AG20443 (cell line): ENCODE data around the gene SLC24A5.

Source experiments
- DNase-seq: peaks from one replicate; pipeline ENCODE4 v3.0.0; 2012; ENCODE audit warnings: low spot score, mixed read lengths

SLC24A5 gene

DNA sequence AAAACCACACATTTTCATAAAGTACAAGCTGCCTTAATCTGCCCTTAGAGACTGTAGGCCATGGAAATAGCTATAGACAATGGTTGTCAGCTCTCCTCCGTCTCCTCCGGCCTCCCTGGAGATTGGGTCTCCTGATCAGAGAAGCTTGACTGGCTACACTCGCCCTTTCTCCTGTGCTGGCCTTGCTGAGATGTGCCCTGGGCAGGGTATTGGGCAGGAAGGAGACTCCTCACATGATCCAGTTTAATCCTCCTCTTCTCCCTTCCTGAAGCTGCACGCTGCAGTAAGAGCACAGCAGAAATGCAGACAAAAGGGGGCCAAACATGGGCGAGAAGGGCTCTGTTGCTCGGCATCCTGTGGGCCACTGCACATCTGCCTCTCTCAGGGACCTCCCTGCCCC is at the start of gene SLC24A5:
SLC24A5 (plus strand) TSS at position 246 of the 400 bp plus-strand sequence; CDS start at position 301, 55 bp downstream.
- DNase-seq = no peak

DNA sequence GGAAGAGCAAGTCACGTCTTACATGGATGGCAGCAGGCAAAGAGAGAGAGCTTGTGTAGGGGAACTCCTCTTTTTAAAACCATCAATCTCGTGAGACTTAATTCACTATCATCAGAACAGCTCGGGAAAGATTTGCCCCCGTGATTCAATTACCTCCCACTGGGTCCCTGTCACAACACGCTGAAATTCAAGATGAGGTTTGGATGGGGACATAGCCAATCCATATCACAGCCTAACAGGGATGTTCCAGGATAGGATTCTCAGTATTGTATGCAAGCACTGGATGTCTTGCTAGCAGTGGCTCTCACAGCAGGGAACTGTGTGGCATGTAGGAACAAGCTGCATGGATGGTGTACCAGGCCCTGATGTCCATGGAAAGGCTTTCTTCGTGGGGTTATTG is 47.8 kb upstream of the SLC24A5 start:
- no peak for DNase-seq

DNA sequence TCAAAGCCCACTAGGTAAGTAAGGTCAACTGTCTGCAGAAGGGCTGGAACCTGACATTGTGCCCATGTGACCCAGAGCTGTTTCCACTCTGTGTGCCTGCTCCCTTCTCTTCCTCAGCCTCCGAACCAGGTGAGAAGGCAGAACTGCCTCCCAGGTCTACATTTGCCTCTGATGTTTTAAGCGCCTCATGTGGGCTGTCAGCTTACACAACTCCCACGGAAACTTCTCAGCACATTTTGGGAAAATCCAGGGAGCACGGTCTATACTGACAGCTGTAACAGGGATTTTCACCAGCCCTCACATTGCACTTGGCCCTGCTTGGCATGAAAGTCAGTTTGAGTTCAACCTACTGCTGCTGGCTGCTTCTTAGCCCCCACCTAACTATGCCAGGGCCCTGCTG is 46.9 kb upstream of the SLC24A5 start:
- no peak for DNase-seq

DNA sequence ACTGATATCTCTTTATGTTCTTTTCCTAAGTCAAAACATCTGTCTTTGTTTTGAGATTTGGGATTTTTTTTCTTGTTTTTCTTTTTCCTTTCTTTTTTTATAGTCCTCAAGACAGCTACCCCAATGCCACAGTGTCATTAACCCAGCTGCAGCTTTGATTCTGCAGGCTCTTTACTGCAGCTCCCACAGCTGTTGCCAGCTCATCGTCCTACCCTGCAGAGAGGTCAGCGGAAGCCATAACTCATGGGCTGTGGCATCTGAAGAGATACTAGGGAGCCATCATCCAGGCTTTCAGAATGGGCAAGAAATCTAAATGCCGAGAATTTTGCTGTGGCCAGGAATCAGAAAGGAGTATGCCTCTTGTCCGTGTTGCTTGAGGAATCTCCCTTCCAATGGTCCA is 44.3 kb upstream of the SLC24A5 start:
- DNase-seq = no peak

DNA sequence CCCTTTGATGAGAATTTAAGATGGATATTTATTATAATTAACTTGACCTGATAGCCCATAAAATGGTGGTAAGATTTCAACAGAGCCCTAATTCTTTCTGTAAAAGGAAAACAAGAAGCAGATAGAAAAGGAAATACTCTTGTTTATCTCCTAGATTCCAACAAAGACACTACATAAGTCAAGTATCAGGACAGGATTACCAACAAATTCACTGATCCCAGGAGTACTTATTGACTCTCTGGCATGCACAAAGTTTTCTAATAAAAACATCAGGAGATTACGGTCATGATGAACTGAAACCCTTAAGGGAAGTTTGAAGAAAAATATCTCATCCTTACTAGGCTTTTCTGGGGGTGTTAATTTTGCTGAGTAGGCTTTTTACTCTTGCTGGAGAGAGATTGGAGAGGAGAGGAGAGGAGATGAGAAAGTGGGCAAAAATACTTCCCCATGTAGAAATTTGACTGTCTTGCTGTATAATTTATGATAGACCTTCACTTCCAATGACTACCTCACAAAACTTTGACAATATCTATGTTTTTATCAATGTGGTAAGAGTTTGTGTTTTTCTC is 43.1 kb upstream of the SLC24A5 start:
- DNase-seq = no peak

DNA sequence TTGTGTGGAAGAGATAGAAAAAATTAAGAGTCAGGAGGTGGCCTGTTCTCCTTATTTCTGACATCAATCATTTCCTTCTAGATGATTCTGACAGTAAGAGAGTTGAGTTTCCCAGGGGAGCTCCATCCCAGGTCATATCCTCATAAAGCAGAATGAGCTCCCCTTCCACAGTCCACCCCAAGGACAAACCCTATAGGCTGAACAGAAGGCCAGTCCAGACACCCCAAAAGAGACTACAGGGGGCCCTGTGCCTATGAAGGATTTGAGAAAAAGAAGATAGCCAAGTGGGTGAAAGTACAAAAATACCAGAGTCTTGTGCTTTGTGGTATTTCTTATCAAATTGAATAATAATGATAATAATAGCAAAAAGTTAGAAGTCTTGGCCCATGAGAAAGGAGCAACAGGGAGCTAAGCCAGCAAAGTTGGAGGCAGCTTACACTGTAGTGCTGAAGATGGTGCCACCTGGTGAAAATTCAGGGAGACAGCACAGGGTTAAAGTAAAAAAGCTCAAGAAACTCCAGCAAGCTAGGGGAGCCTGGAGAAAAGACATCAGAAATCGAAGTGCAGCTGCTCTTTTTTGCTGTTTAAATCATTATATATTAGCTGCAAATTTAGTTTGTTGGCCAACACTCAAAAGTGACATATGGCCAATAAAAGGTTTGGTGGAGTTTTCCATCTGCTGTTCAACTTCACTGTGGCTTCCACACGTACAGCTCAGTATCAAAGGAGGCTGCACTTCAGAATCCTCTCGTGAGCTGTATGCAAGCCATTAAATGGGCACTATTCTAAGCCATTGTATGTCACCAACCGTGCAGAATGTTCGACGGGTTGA is 35.8 kb upstream of the SLC24A5 start:
- DNase-seq = no peak

DNA sequence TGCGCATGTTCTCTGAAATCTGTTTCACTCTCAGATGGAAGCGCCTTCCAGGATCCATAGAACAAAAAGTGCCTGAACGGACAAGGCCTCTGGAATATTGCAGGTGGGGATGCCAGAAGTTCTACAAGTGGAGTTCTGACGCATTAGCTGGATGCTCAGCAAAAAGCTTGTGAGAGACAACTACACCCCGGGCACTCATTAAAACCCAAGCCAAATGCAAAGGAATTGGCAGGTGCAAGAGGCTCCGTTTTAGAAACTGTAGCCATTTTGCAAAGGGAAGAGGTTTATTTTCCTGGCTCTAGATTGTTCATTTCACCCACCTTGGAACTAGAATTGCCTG is 35.2 kb upstream of the SLC24A5 start:
- DNase-seq = no peak

DNA sequence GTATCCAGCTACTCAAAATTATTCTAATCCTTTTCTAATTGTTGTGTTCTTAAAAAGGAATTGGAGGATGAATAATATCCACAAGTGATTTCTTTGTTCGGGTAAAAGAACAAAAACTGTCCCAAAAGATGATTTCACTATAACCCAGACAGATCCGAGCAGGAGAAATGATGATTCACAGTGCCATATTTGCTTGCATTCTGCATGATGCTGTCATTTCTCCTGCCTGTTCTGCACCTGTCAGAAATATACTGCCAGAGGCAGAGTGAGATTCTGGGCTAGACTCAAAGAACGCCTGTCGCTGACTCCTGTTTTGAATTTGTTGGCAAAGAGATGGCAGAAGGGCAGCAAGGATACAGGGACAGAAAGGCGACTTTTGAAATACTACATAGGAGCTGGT is 34.7 kb upstream of the SLC24A5 start:
- no peak for DNase-seq

DNA sequence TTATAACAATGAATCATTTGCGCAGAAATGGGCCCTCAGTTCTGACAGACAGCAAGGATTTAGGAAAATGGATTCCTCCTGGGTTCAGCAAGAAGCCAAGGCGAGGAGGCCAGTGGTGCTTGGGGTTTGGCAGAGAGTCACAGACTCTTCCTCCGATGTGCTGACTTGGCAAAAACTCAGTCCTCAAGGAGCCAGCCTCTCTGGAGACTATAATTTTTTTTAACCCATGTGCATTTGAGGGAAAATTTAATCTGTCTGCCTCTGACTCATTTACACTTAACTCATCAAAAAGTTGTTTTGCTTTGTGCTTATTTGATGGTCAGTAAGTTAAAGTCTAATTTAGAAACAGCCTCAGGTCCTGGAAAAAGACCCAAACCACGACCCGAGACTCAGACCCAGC is 34.2 kb upstream of the SLC24A5 start:
- DNase-seq = peak; percentile 21

DNA sequence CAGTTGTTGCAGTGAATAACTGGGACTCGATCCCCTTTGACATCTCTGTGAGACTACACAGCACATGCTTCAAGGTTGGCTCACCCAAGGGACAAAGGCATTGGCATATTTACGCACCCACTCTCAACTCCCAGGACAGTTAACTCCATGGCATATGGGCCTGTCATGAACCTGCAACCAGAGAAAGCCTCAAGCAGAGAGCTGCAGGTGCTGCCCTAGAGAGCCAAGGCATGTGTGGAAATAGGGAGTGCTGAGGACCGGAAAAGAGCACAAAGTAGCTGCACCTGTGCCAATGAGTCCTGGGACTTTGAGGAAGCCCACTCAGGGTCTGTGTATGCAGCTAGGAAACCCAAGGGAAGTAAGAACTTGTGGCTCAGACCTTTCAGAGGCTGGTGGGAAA is 32.9 kb upstream of the SLC24A5 start:
- no peak for DNase-seq

DNA sequence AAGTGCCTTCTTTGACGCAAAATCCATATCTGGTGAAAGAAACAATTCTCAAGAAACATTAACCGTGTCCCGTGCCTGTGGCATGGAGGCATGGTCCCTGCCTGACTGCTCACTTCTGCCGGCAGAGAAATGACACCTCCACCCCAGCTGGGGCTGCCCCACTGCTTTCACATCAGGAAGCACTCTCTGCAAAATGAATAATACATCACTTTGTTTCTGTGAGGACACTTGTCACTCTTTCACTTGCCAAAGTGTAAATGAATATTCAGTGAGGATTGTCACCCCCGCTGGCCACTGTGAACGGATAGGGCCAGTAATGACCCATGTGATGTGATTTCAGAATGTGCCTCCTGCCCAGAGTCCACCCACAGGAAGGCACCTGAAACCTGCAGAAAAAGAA is 31.1 kb upstream of the SLC24A5 start:
- DNase-seq = no peak

DNA sequence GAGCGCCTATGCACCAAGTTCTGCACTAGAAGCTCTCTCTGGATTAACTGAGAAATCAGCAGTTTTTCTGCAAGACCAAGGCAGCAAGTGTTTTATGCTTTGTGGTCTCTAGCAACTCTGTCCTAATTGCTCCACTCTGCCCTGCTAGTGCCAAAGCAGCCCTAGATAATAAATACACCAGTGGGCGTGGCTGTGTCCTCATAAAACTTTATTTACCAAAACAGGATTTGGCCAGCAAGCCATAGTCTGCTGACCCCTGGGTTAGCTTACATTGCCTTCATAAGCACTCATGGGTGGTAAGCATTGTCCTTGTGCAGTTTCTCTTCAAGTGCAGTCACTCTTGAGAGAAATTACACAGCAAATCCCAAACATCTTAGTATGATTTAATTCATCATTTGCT is 30.7 kb upstream of the SLC24A5 start:
- no peak for DNase-seq

DNA sequence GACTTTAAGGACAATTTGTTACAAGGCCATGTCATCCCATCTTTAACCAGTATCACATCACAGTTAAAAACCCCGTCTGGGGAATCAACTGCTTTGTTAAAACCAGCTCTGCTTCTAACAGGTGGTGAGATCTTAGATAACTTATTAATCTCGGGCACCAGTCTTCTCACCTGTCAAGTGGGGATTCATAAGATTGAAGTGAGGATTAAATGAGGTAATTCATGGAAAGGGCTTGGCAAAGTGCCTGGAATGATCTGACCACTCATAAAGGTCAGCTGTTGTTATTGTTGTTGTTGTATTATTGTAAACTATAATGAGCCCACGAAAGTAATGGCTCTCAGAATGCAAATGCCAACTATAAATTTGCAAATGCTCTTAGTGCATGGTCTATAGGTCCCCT is 30.1 kb upstream of the SLC24A5 start:
- no peak for DNase-seq

DNA sequence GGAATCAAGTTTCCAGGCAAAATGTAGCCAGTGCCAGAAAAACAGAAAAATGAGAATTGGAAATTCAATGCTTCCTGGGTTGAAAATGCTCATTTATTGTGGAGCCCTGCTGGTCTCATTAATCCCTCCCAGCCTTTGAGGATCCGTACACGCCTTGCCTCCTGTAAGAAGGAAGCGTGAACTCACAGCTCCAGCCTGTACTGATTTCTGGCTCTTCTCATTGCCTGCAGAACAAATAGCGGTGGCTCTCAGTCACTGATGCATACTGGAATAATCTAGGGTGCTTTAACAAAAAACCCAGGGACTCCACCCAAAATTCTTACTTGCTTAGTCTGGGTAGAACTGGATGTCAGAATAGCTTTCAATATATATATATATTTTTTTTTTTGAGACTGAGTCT is 29.3 kb upstream of the SLC24A5 start:
- DNase-seq = no peak

DNA sequence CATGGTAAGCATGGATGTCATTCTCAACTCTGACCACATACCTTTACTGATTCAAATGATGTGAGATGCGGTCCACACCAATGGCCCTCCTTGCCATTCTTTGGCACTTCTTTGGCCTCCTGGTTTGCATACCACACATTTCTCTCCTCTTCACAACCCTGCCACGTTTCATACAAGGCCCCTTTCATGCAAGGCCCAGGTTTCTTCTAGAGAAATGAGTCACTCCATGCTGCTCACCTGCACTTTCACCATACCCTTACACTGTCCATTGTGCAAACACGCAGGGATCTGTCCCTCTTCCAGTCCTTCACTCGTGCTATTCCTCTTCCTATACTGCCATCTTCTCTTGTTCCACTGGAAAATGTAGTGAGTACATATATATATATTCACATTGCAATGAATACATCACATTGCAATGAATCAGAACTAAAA is 24.4 kb upstream of the SLC24A5 start:
- no peak for DNase-seq

DNA sequence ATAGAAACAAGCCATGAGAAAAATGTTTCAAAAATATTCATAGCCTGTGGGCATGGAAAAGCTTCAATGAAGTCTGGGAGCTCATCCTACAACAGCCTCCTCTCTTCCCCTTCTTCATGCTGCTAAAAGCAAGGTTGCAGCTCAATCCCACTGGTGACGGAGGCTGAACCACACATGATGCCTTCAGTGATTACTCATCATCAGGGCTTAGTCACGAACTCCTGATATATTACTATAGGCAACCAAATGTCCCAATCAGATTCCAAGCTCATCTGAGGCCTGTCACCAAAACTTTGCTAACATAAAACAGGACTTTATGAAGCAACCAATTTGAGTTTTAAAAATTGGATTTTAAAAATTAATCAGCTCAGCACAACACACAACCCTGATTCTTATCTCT is 24.0 kb upstream of the SLC24A5 start:
- peak; percentile 73 for DNase-seq

DNA sequence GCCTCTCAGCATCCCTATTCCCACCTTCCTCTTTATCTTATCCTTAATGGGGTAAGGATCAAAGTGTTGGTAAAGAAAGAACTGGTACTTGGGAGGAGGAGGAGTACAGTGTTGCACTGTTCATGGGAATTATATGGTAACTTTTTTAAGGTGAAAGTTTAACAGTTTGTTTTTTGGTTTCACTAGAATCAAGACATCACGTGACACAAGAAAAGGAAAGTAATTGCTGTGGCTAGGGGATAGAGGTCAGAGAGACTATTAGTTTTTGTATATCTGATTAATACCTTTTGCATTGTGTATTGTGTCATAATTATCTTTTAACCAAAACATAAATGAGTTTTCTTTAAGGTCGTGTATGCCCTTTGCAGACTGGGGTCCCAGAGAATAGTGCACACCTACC is 23.5 kb upstream of the SLC24A5 start:
- DNase-seq = no peak

DNA sequence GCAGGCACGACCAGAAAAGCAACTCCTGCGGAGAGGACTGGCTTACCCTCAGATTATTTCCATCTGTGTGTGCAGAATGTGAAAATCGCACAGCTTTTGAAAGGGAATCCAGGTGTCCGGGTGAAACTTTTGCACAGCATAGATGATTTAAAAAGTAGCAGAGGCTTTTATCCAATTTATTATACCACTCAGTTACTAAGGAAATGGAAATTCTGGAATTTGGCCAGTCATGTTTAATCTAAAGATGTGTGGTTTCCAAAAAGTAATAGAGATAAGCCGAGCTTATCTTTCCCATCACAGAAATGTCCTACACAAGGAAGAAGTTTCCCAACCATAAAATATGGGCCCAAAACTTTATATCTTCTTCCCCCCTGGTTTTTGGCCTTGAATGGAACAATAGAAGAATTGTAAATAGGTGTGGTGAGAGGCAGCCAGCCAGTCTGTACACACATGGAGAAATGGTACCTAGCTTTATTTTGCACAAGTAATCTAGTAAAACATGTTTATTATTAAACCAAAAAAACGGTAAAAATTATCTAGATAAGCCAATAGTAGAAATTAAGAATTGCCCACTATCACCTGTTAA is 19.3 kb upstream of the SLC24A5 start:
- DNase-seq = no peak

DNA sequence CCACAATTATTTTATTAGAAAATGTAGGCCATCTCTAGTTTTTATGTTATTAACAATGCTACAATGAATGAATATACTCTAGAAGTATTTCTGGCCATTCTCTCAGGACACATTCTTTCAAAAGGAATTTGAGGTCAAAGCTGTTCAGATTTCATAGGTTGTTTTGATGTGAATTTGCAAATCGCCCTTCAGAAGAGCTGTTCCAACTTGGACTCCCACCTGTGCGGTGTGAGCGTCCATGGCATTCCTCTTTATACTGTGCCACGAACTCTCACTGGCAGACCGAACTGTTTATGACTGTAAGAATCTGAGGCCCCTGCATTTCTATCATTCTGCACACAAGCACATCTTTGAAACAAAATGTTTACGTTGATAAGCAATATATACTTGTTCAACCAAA is 18.6 kb upstream of the SLC24A5 start:
- DNase-seq = no peak

DNA sequence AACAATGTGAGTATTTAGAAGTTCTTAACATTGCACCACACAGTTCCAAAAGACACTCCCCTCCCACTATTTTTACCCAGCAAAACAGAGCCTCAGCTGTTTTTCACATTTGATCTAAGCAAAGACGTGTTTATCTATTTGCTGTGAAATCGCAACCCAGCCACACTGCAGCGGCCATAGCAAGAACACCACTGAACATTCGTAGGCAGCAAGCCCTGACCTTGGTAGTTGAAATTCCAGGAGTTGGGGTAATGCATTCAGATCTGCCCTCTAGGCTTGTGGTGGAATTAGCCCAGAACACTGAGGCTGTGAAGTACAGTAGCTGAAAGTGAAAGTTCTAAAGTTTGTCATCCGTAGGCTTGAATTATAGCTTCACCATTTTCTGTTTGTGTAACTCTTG is 17.1 kb upstream of the SLC24A5 start:
- DNase-seq = no peak

DNA sequence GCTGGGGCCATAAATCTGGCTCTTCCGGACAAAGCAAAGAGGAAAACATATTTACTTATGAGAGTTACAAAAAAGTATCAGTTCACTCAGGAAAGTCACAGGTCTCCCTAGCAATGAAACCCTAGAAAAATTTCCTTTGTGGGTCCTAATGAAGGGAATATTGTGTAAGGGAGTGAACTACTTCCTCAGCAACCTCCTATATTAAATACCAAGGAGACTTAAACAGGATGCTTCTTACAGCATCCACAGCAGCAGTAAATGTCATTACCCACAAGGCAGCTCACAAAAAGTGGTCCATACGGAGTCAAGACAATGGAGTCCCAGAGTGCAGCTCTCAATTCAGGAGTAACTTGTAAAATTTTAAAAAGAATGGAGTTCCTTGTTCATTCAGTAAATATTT is 14.9 kb upstream of the SLC24A5 start:
- DNase-seq = no peak

DNA sequence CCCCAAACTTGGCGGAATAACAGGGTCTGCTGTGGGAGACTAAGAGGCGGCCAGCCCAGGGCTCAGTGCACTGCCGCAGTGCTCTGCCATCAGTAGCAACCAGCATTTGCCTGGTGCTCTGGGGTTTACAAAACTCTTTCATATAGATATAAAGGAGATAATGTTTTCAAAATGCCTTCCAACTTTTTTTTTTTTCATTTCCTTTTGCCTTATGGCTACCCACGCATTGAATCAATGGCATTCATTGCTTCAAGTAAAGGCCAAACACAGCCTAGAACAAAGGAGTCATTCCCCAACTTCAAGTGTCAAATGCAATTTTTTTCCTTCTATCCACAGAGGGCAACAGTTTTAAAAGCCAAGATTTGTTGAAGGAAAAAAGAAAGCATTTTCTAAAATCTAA is 11.6 kb upstream of the SLC24A5 start:
- DNase-seq = no peak

DNA sequence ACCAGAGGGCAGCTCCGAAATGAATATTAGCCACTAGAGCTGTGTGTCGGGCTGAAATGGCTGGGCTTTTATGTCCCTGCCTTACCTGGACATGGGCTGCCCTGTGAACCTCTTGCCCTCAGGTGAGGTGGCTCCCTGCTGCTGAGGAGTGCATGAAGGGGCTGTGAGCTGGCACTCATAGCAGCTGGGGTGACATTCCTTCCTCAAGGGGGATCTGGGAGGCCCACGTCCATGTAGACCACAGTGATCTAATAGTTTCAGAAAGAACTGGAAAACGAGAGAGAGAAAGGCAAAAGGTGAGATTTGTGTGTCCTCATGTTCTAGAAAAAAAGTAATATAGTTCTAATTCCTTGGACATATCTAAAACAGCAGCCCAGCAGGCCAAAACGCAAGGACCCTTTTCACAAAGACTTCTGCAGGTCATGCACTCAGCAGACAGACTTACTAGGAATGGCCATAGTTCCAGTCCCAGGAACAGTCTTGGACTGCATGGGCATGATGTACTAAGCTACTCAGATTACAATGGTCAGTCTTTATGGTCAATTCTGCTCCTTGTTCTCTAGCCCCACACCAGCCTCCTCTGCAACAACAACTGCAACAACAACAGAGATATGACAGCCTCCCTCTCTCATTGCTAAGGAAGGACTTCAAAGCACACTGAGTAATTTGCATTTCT is 10.8 kb upstream of the SLC24A5 start:
- DNase-seq = no peak
